ENCODE results near the gene TMEM143. TPM values are rescaled to one million over a fixed set of nuclear protein-coding genes. Genes with fewer than 3 reads are reported as not detected.

Gene TMEM143
- total and polyA plus RNA-seq, 10 of the 15 experiments (the other 5 are each of a cell fraction or from before 2014, with no cell fraction given) = 1.5 to 19.5 (median 10.1) TPM

GRCh38 chr19:48355365-48355954 lies 8.3 kb downstream of the TMEM143 start:
- H3K4me1 ChIP-seq (ENCODE audit: control insufficient read depth, insufficient read depth, low read length) = no peaks in the 10 kb centered on the region
- in situ Hi-C loops (cut with MboI) = no loop called here
- no peak overlapping the region for H3K27ac ChIP-seq (ENCODE audit: control insufficient read depth, insufficient read depth)
- no peak for TF ChIP-seq FOXK2 (IDR thresholded peaks at IDR 0.05)
- TF ChIP-seq POLR2AphosphoS5 (IDR thresholded peaks at IDR 0.05; ENCODE audit: low read length) = no peak
- TF ChIP-seq, protein P1, sequence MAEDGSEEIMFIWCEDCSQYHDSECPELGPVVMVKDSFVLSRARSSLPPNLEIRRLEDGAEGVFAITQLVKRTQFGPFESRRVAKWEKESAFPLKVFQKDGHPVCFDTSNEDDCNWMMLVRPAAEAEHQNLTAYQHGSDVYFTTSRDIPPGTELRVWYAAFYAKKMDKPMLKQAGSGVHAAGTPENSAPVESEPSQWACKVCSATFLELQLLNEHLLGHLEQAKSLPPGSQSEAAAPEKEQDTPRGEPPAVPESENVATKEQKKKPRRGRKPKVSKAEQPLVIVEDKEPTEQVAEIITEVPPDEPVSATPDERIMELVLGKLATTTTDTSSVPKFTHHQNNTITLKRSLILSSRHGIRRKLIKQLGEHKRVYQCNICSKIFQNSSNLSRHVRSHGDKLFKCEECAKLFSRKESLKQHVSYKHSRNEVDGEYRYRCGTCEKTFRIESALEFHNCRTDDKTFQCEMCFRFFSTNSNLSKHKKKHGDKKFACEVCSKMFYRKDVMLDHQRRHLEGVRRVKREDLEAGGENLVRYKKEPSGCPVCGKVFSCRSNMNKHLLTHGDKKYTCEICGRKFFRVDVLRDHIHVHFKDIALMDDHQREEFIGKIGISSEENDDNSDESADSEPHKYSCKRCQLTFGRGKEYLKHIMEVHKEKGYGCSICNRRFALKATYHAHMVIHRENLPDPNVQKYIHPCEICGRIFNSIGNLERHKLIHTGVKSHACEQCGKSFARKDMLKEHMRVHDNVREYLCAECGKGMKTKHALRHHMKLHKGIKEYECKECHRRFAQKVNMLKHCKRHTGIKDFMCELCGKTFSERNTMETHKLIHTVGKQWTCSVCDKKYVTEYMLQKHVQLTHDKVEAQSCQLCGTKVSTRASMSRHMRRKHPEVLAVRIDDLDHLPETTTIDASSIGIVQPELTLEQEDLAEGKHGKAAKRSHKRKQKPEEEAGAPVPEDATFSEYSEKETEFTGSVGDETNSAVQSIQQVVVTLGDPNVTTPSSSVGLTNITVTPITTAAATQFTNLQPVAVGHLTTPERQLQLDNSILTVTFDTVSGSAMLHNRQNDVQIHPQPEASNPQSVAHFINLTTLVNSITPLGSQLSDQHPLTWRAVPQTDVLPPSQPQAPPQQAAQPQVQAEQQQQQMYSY (CRISPR knock-in tag; IDR thresholded peaks at IDR 0.05) = no peak
- POLR2A ChIA-PET = interaction anchor here (0.7 kb wide), 1 partner anchor 154 kb away, joined by 4 read pairs; no protein-coding TSS in a partner anchor
- H3K27me3 ChIP-seq (replicated peaks in 1 of 2; ENCODE audit: control insufficient read depth in 2 of 2, insufficient read depth in 2 of 2, low read length in 1 of 2) = no peaks in the 10 kb centered on the region
- no peak overlapping the region for H3K4me3 ChIP-seq
- ATAC-seq = no peak
- SMC1A ChIA-PET (ENCODE audit: uncharacterized antibody, unreplicated experiment) = no interaction called here
- no TSS peak for BruUV-seq (replicated peaks)
- no peaks in the 10 kb centered on the region; a peak in 1 of 4 replicates for H3K36me3 ChIP-seq (ENCODE audit: control insufficient read depth in 2 of 2, insufficient read depth in 2 of 2, low read length in 1 of 2)
- WGBS (ENCODE audit: insufficient coverage, insufficient replicate concordance, low lambda C conversion rate, missing lambda C conversion rate) = 87% methylated on average over 12 of the region's 12 CpGs
- intact Hi-C loops (cut with micrococcal nuclease; ENCODE audit: unreplicated experiment) = no loop called here
- H2AFZ ChIP-seq (ENCODE audit: control insufficient read depth, low read depth, low read length) = no peak overlapping the region
- H3K9ac ChIP-seq (ENCODE audit: control insufficient read depth, insufficient read depth, low read length) = no peak overlapping the region
- H3K79me2 ChIP-seq (ENCODE audit: control insufficient read depth, insufficient read depth, low read length) = no peaks in the 10 kb centered on the region
- CTCF ChIA-PET = interaction anchor here (0.8 kb wide), 1 partner anchor 231 kb away, joined by 3 read pairs; no protein-coding TSS in a partner anchor
- RAD21 ChIA-PET (ENCODE audit: unreplicated experiment) = no interaction called here
- no peak overlapping the region for H3K4me2 ChIP-seq (ENCODE audit: control insufficient read depth, insufficient read depth)
- no peaks in the 10 kb centered on the region for H4K20me1 ChIP-seq (ENCODE audit: control insufficient read depth, insufficient read depth)
- DNase-seq (ENCODE audit: low read depth, low spot score) = no peak
- H3K9me3 ChIP-seq (replicated peaks; ENCODE audit: control insufficient read depth, insufficient read depth, low read length) = no peaks in the 10 kb centered on the region
- no peak for FAIRE-seq

All from GM12878 (cell line).